HUES6 (cell line): Measurements from ENCODE around the gene ATG5.

Experiments used
- H3K27ac ChIP-seq: 2 replicates; pipeline ENCODE4 v1.7.0; 2013; ENCODE audit warnings: low read depth, mild to moderate bottlenecking, low read length, inconsistent platforms
- H3K27me3 ChIP-seq: 2 replicates; pipeline ENCODE4 v1.6.1; 2013; ENCODE audit warnings: low read length; ENCODE audit not compliant: control insufficient read depth, insufficient read depth
- H3K36me3 ChIP-seq: 2 replicates; pipeline ENCODE4 v1.6.1; 2013; ENCODE audit warnings: low read length; ENCODE audit not compliant: control insufficient read depth, insufficient read depth
- H3K4me1 ChIP-seq: 2 replicates; pipeline ENCODE4 v1.6.1; 2013; ENCODE audit warnings: low read length; ENCODE audit not compliant: control insufficient read depth, insufficient read depth
- H3K4me3 ChIP-seq: 2 replicates; pipeline ENCODE4 v1.5.1; 2013; ENCODE audit warnings: low read depth, low read length
- H3K9ac ChIP-seq: one replicate; pipeline ENCODE4 v1.6.1; 2013; ENCODE audit warnings: mild to moderate bottlenecking, low read length
- H3K9me3 ChIP-seq: 2 replicates; pipeline ENCODE4 v1.6.1; 2013; ENCODE audit warnings: low read depth, low read length; ENCODE audit not compliant: control insufficient read depth, insufficient read depth

The ATG5 gene

GRCh38 chr6:106163966-106164877, 161.3 kb downstream of the ATG5 start:
- no peaks in the 10 kb centered on the region for H3K36me3 ChIP-seq
- H3K9me3 ChIP-seq: no peaks in the 10 kb centered on the region
- no peak overlapping the region for H3K27ac ChIP-seq
- no peak overlapping the region for H3K4me3 ChIP-seq
- peaks cover 23% of the 10 kb centered on the region for H3K4me1 ChIP-seq
- no peak overlapping the region for H3K9ac ChIP-seq
- no peaks in the 10 kb centered on the region for H3K27me3 ChIP-seq

DNA sequence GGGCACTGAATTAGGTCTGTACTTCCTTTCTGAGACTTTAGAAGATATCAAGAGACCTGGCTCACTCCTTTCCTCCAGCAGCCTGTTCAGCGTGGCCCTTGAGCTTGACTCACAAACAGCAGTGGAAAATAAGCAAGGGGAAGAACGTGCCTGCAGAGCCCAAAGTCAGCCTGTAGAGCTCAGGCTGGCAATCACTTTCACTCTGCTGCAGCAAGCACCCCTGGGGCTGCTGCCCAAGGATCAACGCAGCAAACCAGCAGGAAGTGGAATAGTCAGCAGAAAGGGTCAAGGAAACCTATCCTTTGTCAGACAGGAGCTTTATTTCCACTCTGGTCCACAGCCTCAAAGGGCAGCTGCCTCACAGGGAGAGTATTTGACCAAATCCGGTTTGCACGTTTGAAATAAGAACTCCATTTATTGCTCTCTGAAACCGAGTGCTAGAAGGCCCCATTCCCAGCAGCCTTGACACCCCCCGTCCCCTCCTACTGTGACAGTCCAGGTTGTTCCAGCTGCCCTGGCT, 162.1 kb downstream of the ATG5 start:
- H3K4me1 ChIP-seq: peaks cover 23% of the 10 kb centered on the region
- no peak overlapping the region for H3K27ac ChIP-seq
- no peaks in the 10 kb centered on the region for H3K9me3 ChIP-seq
- H3K36me3 ChIP-seq: no peaks in the 10 kb centered on the region
- H3K27me3 ChIP-seq: no peaks in the 10 kb centered on the region
- H3K4me3 ChIP-seq: no peak overlapping the region
- no peak overlapping the region for H3K9ac ChIP-seq

DNA sequence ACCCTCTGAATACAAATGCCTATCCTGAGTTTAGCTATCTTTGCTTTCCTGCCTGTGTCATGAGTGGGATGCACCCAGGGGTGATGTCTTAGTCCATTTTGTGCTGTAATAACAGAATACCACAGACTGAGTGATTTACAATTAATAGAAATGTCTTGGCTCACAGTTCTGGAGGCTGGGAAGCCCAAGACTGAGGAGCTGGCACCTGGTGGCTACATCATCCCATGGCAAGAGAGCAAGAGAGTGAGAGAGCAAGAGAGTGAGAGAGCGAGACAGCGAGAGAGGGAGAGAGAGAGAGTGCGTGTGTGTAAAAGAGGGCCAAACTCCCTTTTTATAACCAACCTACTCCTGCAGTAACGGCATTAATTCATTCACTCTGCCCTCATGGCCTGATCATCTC, 162.6 kb downstream of the ATG5 start:
- Histone ChIP-seq H3K9me3 (no peaks in the 10 kb centered on the region), H3K4me3 (no peak overlapping the region), H3K36me3 (no peaks in the 10 kb centered on the region), H3K27ac (no peak overlapping the region), H3K27me3 (no peaks in the 10 kb centered on the region), H3K4me1 (peaks cover 23% of the 10 kb centered on the region), H3K9ac (no peak overlapping the region)

DNA sequence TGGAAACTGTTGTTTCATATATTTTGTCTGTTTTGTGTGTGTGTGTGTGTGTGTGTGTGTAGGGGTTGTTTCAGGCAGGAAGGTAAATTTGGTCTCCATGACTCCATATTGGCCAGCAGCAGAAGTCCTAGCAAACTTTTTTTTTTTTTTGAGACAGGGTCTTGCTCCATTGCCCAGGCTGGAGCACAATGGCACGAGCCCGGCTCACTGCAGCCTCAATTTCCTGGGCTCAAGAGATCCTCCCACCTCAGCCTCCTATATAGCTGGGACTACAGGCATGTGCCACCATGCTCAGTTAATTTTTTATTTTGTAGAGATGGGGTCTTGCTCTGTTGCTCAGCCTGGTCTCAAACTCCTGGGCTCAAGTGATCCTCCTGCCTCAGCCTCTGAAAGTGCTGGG, 163.7 kb downstream of the ATG5 start:
- Histone ChIP-seq H3K4me1 (peaks cover 20% of the 10 kb centered on the region), H3K27ac (no peak overlapping the region)

DNA sequence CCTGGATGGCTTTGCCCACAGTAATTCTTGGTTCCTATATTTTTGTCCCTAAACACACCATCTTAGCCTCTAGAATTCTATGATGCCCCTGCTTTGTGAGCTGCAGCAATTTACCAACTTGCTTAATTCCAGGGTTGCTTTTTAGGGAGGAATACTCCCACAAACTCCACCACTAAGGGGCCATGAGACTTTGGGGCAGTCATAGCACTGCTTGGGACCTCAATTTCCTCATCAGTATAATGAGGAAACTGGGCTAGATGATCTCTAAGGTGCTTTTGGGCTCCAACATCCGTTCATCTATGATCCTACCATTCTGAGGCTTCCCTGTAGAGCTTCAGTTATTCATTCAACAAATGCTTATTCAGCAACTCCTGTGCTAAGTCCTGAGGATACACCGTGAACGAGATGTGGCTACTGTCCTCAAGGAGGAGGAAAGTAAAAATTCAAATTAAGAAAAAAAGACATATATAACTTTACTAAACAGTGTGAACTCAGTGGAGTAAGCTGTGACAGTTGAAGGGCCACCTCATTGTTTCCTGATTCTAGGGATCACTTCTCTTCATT, 164.2 kb downstream of the ATG5 start:
- Histone ChIP-seq H3K36me3 (no peaks in the 10 kb centered on the region), H3K9ac (no peak overlapping the region), H3K27me3 (no peaks in the 10 kb centered on the region), H3K4me1 (peaks cover 18% of the 10 kb centered on the region), H3K9me3 (no peaks in the 10 kb centered on the region), H3K4me3 (no peak overlapping the region), H3K27ac (no peak overlapping the region)

More for the DNA sequence above, 163.7 kb downstream of the ATG5 start:
- no peak overlapping the region for H3K4me3 ChIP-seq
- H3K36me3 ChIP-seq: no peaks in the 10 kb centered on the region
- no peak overlapping the region for H3K9ac ChIP-seq
- no peaks in the 10 kb centered on the region for H3K9me3 ChIP-seq
- no peaks in the 10 kb centered on the region for H3K27me3 ChIP-seq

DNA sequence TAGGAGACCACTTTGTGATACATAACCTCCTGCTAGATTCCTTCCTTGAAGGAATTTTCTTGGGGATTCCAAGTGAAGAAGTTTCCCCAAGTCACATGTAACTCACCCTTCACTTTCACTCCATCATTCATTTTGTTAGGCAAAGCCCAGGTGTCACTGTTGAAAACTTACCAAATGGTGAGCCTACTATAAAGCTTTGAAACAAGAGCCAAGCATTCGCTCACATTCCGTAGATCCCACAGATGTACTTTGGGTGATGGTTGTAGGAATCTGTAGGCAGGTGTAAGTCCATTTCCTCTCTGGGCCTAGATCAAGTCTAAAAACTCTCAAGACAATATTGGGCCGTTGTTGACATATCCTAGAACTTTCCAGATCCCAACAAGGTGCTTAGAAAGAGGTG, 165.4 kb downstream of the ATG5 start:
- no peak overlapping the region for H3K27ac ChIP-seq
- no peaks in the 10 kb centered on the region for H3K27me3 ChIP-seq
- peaks cover 23% of the 10 kb centered on the region for H3K4me1 ChIP-seq

DNA sequence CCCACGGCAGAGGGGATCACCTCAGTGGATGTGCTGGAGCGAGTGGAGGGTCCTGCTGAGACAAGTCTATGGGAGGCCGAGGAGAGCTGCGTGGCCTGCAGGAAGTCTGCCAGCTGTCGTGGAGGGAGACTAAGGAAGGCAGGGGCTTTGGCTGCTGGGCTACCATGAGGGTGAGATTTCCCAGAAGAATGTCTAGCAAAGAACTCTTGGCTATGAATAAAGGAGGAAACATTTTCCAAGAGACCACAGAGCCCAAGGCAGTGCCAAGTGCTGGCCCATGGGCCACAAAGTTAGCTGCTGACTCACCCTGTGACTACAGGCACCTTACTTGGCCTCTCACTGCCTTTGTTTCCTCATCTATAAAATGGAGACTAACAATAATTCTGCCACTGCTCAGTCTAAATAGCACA, 166.0 kb downstream of the ATG5 start:
- H3K9ac ChIP-seq: no peak overlapping the region
- H3K4me1 ChIP-seq: peaks cover 29% of the 10 kb centered on the region
- no peak overlapping the region for H3K4me3 ChIP-seq
- no peak overlapping the region for H3K27ac ChIP-seq
- no peaks in the 10 kb centered on the region for H3K9me3 ChIP-seq
- no peaks in the 10 kb centered on the region for H3K36me3 ChIP-seq
- H3K27me3 ChIP-seq: no peaks in the 10 kb centered on the region

More for the DNA sequence above, 165.4 kb downstream of the ATG5 start:
- Histone ChIP-seq H3K9ac (no peak overlapping the region), H3K4me3 (no peak overlapping the region), H3K9me3 (no peaks in the 10 kb centered on the region), H3K36me3 (no peaks in the 10 kb centered on the region)

DNA sequence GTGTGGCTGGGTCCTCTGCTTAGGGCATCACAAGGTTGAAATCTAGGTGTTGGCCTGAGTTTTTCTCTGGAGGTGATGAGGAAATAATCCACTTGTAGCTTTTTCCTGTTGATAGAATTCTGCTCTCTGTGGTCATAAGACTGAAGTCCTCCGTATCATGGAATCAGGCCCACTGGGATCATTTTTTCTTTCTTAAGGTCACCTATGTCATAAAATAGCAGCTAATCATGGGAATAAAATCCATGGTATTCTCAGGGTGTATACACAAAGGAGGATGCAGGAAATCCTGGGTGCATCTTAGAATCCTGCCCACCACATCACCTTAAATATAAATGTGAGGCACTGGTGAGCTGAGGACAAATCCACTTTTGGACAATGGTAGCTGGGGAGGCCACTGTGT, 166.7 kb downstream of the ATG5 start:
- no peak overlapping the region for H3K9ac ChIP-seq
- no peak overlapping the region for H3K4me3 ChIP-seq
- H3K36me3 ChIP-seq: no peaks in the 10 kb centered on the region
- H3K9me3 ChIP-seq: no peaks in the 10 kb centered on the region
- H3K27ac ChIP-seq: no peak overlapping the region
- H3K27me3 ChIP-seq: no peaks in the 10 kb centered on the region
- peaks cover 31% of the 10 kb centered on the region for H3K4me1 ChIP-seq

GRCh38 chr6:106156863-106157262, 168.7 kb downstream of the ATG5 start:
- H3K4me3 ChIP-seq: no peak overlapping the region
- H3K27ac ChIP-seq: no peak overlapping the region
- no peaks in the 10 kb centered on the region for H3K36me3 ChIP-seq
- H3K27me3 ChIP-seq: no peaks in the 10 kb centered on the region
- H3K4me1 ChIP-seq: peaks cover 20% of the 10 kb centered on the region
- no peaks in the 10 kb centered on the region for H3K9me3 ChIP-seq
- no peak overlapping the region for H3K9ac ChIP-seq

GRCh38 chr6:106156413-106156812, 169.1 kb downstream of the ATG5 start:
- no peaks in the 10 kb centered on the region for H3K27me3 ChIP-seq
- no peaks in the 10 kb centered on the region for H3K36me3 ChIP-seq
- H3K9me3 ChIP-seq: no peaks in the 10 kb centered on the region
- H3K27ac ChIP-seq: no peak overlapping the region
- no peak overlapping the region for H3K4me3 ChIP-seq
- H3K4me1 ChIP-seq: peaks cover 20% of the 10 kb centered on the region
- H3K9ac ChIP-seq: no peak overlapping the region

- no peak overlapping the region for H3K9ac ChIP-seq
- no peaks in the 10 kb centered on the region for H3K9me3 ChIP-seq
- H3K27ac ChIP-seq: no peak overlapping the region
- peaks cover 20% of the 10 kb centered on the region for H3K4me1 ChIP-seq
- H3K27me3 ChIP-seq: no peaks in the 10 kb centered on the region
- no peak overlapping the region for H3K4me3 ChIP-seq
- no peaks in the 10 kb centered on the region for H3K36me3 ChIP-seq
Observed at GRCh38 chr6:106155219-106155830, 170.2 kb downstream of the ATG5 start.
